Fibroblast of mammary gland (primary cell): ENCODE results near the gene ZBTB43.
A peak's percentile ranks its signal among the peaks of the same experiment; 100 is the strongest.

Experiments used
- DNase-seq: peaks from one replicate; pipeline ENCODE4 v3.0.0-alpha.2; 2010; ENCODE audit warnings: low read depth
- H3K4me3 ChIP-seq: 2 replicates; pipeline ENCODE4 v1.5.1; 2011; ENCODE audit warnings: low read depth, mild to moderate bottlenecking, low read length, moderate library complexity; ENCODE audit not compliant: control insufficient read depth
- TF ChIP-seq, protein P1 (sequence below): conservative IDR thresholded peaks from 2 replicates; pipeline ENCODE4 v1.5.1; 2011; ENCODE audit warnings: low read depth, low read length, inconsistent platforms; ENCODE audit not compliant: control insufficient read depth, insufficient read depth

The ZBTB43 gene, protein sequence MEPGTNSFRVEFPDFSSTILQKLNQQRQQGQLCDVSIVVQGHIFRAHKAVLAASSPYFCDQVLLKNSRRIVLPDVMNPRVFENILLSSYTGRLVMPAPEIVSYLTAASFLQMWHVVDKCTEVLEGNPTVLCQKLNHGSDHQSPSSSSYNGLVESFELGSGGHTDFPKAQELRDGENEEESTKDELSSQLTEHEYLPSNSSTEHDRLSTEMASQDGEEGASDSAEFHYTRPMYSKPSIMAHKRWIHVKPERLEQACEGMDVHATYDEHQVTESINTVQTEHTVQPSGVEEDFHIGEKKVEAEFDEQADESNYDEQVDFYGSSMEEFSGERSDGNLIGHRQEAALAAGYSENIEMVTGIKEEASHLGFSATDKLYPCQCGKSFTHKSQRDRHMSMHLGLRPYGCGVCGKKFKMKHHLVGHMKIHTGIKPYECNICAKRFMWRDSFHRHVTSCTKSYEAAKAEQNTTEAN

DNA sequence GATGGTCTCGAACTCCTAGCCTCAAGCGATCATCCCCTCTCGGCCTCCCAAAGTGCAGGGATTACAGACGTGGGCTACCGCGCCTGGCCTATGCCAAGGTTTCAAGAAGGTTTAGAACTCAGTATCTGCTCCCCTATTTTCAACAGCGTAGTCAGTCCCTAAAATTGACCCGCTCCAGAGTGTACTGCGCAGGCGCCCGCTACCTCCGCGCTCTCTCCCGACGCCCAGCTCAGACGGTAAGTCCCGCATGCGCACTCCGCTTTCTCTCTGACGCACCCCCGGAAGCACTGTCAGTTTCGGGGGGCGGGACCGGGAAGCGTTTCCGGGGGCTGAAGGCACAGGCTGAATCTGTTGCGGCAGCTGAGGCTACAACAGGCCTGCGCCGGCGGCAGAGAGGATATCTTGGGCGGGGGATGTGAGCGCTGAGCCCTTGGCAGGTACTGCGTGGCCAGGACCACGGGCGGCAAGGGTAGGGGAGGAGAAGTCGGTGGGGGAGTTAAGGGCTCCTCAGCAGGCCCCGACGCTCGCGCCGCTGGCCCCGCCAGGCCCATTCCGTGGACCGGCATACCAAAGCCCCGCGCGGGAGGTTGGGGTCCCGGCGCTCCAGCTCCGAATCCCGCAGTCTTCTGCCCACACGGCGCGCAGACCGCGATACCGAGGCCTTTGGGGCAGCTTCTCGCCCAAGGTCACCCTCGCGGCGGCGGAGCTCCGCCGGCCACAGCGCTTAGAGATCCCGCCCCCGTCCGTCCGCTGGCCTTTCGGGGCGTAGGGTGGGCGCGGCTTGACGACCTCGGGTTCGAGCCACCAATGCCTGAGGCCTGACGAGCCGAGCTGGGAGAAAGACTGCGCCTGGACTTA, at the start of gene ZBTB43:
ZBTB43 (plus strand) TSS at position 345 of the 858 bp plus-strand sequence. CDS start 27,470 bp downstream, outside the sequence.
- TF ChIP-seq, protein P1, sequence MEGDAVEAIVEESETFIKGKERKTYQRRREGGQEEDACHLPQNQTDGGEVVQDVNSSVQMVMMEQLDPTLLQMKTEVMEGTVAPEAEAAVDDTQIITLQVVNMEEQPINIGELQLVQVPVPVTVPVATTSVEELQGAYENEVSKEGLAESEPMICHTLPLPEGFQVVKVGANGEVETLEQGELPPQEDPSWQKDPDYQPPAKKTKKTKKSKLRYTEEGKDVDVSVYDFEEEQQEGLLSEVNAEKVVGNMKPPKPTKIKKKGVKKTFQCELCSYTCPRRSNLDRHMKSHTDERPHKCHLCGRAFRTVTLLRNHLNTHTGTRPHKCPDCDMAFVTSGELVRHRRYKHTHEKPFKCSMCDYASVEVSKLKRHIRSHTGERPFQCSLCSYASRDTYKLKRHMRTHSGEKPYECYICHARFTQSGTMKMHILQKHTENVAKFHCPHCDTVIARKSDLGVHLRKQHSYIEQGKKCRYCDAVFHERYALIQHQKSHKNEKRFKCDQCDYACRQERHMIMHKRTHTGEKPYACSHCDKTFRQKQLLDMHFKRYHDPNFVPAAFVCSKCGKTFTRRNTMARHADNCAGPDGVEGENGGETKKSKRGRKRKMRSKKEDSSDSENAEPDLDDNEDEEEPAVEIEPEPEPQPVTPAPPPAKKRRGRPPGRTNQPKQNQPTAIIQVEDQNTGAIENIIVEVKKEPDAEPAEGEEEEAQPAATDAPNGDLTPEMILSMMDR = no peak
- DNase-seq = peak; percentile 93
- H3K4me3 ChIP-seq = peak within 1 kb of the TSS; percentile 90

DNA sequence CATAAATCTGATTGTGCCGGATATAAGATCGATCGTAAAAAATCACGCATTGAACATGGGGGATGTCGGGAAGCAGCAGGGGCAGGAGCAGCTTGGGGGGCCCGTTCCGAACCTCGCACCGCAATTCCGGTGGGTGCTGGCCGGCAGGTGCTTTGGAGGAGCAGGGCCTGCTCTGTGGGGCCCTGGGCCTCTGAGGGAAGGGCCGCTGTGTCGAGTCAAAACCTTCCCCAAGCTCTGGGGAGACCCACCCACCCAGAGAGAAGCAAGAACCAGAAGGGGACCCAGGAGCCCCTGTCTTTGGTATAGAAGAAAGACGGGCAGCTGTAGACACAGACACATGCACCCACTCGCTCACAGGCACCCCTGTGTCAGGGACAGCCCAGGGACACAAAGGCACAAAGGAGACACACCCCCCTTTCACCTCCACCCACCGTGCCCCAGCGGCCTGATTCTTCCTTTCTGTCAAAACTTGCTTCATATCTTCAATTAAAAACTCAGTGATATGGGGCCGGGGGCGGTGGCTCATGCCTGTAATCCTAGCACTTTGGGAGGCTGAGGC, 49.4 kb upstream of the ZBTB43 start:
- TF ChIP-seq, protein P1 = no peak
- DNase-seq = no peak
- H3K4me3 ChIP-seq = no peak overlapping the region

DNA sequence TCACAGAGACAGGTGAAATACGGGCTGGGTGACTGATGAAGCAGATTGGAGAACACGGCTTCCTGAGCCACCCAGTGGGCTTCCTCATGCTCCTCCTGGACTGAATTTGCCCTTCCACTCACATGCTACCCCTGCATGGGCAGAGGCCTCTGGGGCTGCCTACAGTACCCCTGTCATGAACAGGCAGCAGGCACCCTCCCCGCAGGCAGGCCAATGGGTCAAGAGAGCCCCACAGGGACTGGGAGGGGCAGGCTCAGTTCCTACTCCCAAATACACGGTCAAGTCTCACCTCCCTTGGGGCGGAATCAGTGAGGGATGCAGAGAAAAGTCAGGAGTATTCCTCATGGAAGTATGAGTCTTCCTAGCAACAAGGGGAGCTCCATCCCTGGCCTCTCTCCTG, 48.6 kb upstream of the ZBTB43 start:
- TF ChIP-seq, protein P1 = no peak
- no peak for DNase-seq
- no peak overlapping the region for H3K4me3 ChIP-seq

DNA sequence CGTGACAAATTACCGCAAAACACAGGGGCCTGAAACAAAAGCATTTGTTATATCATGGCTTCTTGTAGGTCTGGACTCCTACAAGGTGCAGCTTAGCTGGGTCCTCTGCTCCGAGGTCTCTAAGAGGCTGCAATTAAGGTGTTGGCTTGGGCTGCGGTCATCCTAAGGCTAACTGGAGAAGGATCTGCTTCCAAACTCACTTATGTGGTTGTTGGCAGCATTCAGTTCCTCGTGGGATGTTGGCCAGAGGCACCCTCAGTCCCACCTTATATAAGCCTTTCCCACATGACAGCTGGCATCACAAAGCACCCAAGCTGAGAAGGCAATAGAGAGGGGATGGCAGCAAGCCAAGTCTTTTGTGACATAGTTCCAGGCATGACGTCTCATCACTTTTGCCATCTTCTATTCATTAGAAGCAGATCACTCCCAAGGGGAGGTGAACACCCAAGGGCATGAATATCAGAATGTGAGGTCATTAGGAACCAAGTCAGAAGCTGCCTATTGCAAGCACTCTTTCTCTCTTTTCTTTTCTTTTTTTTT, 47.9 kb upstream of the ZBTB43 start:
- no peak for DNase-seq
- TF ChIP-seq, protein P1 = no peak
- no peak overlapping the region for H3K4me3 ChIP-seq

DNA sequence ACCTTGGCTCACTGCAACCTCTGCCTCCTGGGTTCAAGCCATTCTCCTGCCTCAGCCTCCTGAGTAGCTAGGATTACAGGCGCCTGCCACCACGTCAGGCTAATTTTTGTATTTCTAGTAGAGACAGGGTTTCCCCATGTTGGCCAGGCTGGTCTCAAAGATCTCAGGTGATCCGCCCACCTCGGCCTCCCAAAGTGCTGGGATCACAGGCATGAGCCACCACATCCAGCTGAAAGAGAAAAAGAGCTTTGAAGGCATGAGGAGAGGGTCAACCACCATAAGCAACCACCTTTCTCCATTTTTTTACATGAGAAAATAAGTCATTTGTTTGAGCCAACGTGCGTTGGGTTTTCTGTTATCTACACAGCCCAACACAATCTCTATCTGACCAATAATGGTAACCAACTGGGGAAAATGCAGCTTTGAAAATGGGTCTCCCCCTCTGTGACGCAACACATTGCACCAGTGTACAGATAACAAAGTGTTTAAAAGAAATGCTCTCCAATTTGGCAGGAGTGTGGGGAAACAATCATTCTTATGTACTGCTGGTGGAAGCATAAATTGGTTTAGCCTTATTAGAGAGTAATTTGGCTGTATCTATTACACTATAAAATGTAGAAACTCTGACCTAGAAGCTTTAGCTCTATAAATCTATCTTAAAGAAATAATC, 45.8 kb upstream of the ZBTB43 start:
- TF ChIP-seq, protein P1 = no peak
- no peak for DNase-seq
- no peak overlapping the region for H3K4me3 ChIP-seq

DNA sequence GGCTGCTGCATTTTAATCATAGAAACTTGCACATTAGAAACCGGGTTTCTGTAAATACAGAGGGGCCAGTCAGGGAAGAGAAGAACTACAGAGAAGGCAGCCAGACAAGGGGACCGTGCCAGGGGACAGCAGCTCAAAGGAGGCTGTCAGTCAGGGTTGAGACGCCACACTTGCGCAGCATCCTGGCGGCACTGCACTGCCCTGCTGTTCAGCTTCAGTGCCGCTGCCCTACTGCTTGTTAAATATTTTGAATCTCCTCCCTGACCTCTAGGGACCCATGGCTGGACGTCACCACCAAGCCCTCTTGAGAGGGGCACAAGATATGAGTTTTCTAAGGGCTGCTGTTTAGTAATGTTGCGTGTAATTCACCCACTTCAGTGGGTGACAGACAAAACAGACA, 43.6 kb upstream of the ZBTB43 start:
- DNase-seq = no peak
- H3K4me3 ChIP-seq = no peak overlapping the region
- TF ChIP-seq, protein P1 = no peak
